SK-N-SH treated with all-trans-retinoic acid at 6 μM for 48 hours (cell line): ENCODE data around the gene HMOX1.

ENCODE experiments used
- ATAC-seq: fragments of 200-7000 bp; cut with Tn5 transposase; 3 replicates; pipeline ENCODE4 v1.9.1; 2020; ENCODE audit warnings: mild to moderate bottlenecking, moderate library complexity
- ARNTL ChIP-seq: fragments of 450-650 bp; formaldehyde crosslinking; IDR thresholded peaks from 2 replicates; pipeline ENCODE4 v1.5.0; 2020; ENCODE audit warnings: low read depth, mild to moderate bottlenecking, moderate library complexity, borderline replicate concordance
- BACH2 ChIP-seq: fragments of 250-450 bp; sonication (Bioruptor Pico); IDR thresholded peaks from 2 replicates; pipeline ENCODE4 v1.9.0; 2021; ENCODE audit warnings: mild to moderate bottlenecking, borderline replicate concordance
- CREB5 ChIP-seq: fragments of 250-450 bp; sonication (Bioruptor Pico); IDR thresholded peaks from 2 replicates; pipeline ENCODE4 v1.5.1; 2020; ENCODE audit warnings: low read depth, mild to moderate bottlenecking, moderate library complexity
- CSDC2 ChIP-seq: fragments of 250-450 bp; sonication (Bioruptor Pico); IDR thresholded peaks from 2 replicates; pipeline ENCODE4 v1.5.0; 2020; ENCODE audit warnings: mild to moderate bottlenecking, moderate library complexity
- CSRNP3 ChIP-seq: fragments of 250-450 bp; sonication (Bioruptor Pico); IDR thresholded peaks from 2 replicates; pipeline ENCODE4 v1.5.1; 2021; ENCODE audit warnings: mild to moderate bottlenecking, moderate library complexity
- GLIS3 ChIP-seq: fragments of 250-450 bp; sonication (Bioruptor Pico); IDR thresholded peaks from 2 replicates; pipeline ENCODE4 v1.5.0; 2020; ENCODE audit warnings: mild to moderate bottlenecking, moderate library complexity
- ISL1 ChIP-seq: fragments of 250-450 bp; sonication (Bioruptor Pico); IDR thresholded peaks from 2 replicates; pipeline ENCODE4 v2.1.2; 2022; ENCODE audit warnings: mild to moderate bottlenecking, moderate library complexity
- OSR1 ChIP-seq: fragments of 250-450 bp; sonication (Bioruptor Pico); IDR thresholded peaks from 2 replicates; pipeline ENCODE4 v1.8.0; 2022; ENCODE audit warnings: moderate library complexity, mild to moderate bottlenecking, inconsistent platforms
- POU6F1 ChIP-seq: fragments of 250-450 bp; sonication (Bioruptor Pico); IDR thresholded peaks from 2 replicates; pipeline ENCODE4 v1.8.0; 2021; ENCODE audit warnings: low read depth, mild to moderate bottlenecking, moderate library complexity, borderline replicate concordance
- PPARA ChIP-seq: fragments of 250-450 bp; sonication (Bioruptor Pico); IDR thresholded peaks from 2 replicates; pipeline ENCODE4 v1.5.0; 2020; ENCODE audit warnings: mild to moderate bottlenecking, borderline replicate concordance
- TCF4 ChIP-seq: fragments of 250-450 bp; sonication (Bioruptor Pico); IDR thresholded peaks from 2 replicates; pipeline ENCODE4 v1.8.0; 2021; ENCODE audit warnings: mild to moderate bottlenecking, moderate library complexity, borderline replicate concordance
- TSHZ2 ChIP-seq: fragments of 250-450 bp; sonication (Bioruptor Pico); IDR thresholded peaks from 2 replicates; pipeline ENCODE4 v1.5.0; 2020; ENCODE audit warnings: mild to moderate bottlenecking, moderate library complexity
- ZC3H10 ChIP-seq: fragments of 250-450 bp; sonication (Bioruptor Pico); IDR thresholded peaks from 2 replicates; pipeline ENCODE4 v1.5.1; 2021; ENCODE audit warnings: mild to moderate bottlenecking, moderate library complexity
- ZFP3 ChIP-seq: fragments of 250-450 bp; sonication (Bioruptor Pico); IDR thresholded peaks from 2 replicates; pipeline ENCODE4 v1.5.0; 2020; ENCODE audit warnings: mild to moderate bottlenecking, moderate library complexity
- ZNF565 ChIP-seq: fragments of 450-650 bp; formaldehyde crosslinking; conservative IDR thresholded peaks from 2 replicates; pipeline ENCODE4 v1.5.0; 2020; ENCODE audit warnings: low read depth, mild to moderate bottlenecking, moderate library complexity
- ZNF70 ChIP-seq: fragments of 450-650 bp; formaldehyde crosslinking; IDR thresholded peaks from 2 replicates; pipeline ENCODE4 v1.5.0; 2020; ENCODE audit warnings: mild to moderate bottlenecking, moderate library complexity

The HMOX1 gene

GRCh38 chr22:35425971-35426800 lies 45.3 kb downstream of the HMOX1 start:
- peak; percentile 34 for ATAC-seq
- TF ChIP-seq ZNF565, result no peak
- no peak for TF ChIP-seq POU6F1 (CRISPR knock-in tag)

- no peak for ATAC-seq
- no peak for TF ChIP-seq ZC3H10 (CRISPR knock-in tag)
Measured at GRCh38 chr22:35426801-35427140, 45.9 kb downstream of the HMOX1 start.

GRCh38 chr22:35430897-35431322 lies 50.0 kb downstream of the HMOX1 start:
- 0 out of 2 replicates have a peak, but pooled peaks have one; percentile 63 for TF ChIP-seq CSDC2 (CRISPR knock-in tag)
- no peak for TF ChIP-seq ARNTL (CRISPR knock-in tag)
- peak; percentile 38; the same call in 1 of the 2 replicates for TF ChIP-seq TSHZ2 (CRISPR knock-in tag)
- no peak for TF ChIP-seq CSRNP3 (CRISPR knock-in tag)
- no peak for TF ChIP-seq BACH2 (CRISPR knock-in tag)
- TF ChIP-seq TCF4 (CRISPR knock-in tag), result peak; percentile 50; the same call in 1 of the 2 replicates
- ATAC-seq, result peak; percentile 93

GRCh38 chr22:35431483-35432227 lies 50.8 kb downstream of the HMOX1 start:
- no peak for ATAC-seq
- TF ChIP-seq ZNF565 (no peak), OSR1 (CRISPR knock-in tag) (no peak), CSRNP3 (CRISPR knock-in tag) (no peak), TSHZ2 (CRISPR knock-in tag) (no peak), ZC3H10 (CRISPR knock-in tag) (no peak), GLIS3 (CRISPR knock-in tag) (no peak), PPARA (CRISPR knock-in tag) (no peak), CSDC2 (CRISPR knock-in tag) (no peak), ZNF70 (CRISPR knock-in tag) (no peak), POU6F1 (CRISPR knock-in tag) (no peak), BACH2 (CRISPR knock-in tag) (no peak), TCF4 (CRISPR knock-in tag) (no peak), ISL1 (no peak), CREB5 (CRISPR knock-in tag) (no peak), ZFP3 (CRISPR knock-in tag) (no peak)
